ENCODE results near the gene MOGAT2. TPM values are rescaled to one million over a fixed set of nuclear protein-coding genes. Genes with fewer than 3 reads are reported as not detected.

MOGAT2 gene
- polyA plus RNA-seq, 4 donors, result 0.64 to 1.7 (median 1.6) TPM

DNA sequence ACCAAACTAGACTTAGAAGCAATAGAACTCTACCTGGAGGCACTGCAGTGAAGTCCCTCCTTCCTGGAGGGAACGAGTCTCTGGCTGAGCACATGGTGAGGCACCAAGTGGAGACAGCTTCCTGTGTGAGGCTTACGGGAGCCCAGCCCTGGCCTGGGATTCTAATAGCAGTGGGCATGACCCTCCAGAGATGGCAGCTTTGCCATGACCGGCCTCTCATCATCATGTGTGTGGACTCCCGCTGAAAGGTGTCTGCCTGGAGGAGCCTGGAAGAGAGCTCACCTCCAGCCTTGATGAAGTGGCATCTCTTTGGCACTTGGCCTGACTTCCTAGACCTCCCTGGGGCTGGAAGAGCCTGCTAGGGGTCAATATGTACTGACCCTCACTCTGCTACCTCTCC, 58.9 kb downstream of the MOGAT2 start:
- DNase-seq (ENCODE audit: low read depth in 4 of 4, low spot score in 3 of 4), result no peak

DNA sequence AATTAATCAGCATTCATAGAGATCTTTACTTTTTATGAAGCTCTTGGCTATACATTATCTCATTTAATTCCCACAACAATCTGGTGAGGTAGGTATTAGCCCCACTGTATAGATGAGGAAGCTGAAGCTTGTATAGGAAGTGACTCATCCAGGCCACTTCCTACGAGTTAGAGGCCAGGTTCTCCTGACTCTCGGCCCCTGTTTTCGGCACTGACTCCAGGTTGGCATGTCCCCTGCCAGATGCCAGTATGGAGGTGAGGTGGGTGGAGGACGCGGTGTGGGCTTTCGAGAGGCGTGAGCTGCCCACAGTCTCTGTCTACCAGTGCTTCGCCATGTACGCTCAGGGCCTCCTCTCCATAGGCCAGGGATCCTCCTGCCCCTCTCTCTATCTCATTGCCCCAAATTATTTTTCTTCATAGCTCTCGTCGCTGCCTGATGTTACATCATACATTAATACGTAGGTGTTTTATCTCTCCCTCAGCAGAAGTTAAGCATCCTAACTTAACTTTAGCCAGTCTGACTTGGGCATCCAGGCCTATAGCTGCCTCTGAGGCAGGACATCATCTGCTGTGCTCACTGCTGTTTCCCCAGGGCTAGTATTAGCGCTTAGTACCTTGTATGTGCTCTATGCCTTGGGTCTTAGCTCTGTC, 59.9 kb downstream of the MOGAT2 start:
- no peak for DNase-seq (ENCODE audit: low read depth in 4 of 4, low spot score in 3 of 4)

DNA sequence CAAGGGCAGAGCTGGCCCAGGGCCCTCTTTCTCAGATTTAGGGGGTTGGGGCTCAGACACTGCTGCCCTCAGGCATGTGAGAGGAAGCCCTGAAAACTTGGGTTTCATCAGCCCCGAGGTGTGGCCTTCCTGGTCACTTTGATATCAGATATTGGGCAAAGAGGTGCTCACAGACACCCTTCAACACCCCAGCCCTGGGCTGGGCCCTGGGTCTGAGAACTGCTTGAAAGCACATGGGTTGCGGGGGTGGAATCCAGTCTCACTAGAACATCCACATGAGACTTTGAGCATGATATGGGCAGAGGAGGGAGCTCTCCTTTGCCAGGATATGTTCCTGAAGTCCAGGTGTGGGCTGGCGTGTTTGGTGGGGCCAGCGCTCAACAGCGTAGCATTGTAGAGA, 61.3 kb downstream of the MOGAT2 start:
- no peak for DNase-seq (ENCODE audit: low read depth in 4 of 4, low spot score in 3 of 4)

DNA sequence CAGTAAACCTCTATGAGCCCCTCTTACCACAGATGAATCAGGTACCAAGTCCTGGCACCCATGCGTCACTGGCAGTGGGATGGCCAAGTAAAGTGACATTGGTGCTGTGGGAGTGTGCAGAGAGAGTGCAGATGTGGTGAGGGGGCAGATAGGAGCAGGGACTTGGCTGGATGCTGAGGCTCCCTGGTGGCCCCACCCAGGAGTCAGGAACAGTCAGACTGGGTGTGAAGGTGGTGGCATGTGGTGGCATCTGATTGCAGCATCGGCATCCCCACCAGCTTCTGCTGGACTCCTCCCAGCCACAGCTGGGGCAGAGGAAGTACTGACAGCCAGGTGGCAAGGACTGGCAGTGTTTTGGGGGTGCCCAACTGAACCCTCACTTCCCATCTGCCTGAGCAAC, 62.3 kb downstream of the MOGAT2 start:
- DNase-seq (ENCODE audit: low read depth in 4 of 4, low spot score in 3 of 4), result no peak

DNA sequence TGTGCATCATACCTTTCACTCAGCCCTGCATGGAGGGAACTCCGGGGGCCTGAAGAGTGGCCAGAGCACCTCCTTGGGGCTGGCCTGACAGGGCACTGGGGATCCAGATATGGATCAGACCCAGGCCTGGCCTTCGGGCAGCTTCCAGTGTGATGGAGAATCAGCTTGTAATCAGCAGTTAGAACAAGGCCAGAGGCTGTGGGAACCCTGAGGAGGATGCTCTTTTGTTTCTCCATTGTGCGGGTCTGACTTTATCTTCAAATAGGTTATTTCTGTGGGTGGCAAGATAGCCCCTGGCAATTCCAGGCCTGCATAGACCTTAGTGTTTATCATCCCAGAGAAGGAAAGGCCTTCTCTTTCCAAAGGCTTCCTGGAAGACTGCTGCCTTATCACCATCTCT, 63.2 kb downstream of the MOGAT2 start:
- no peak for DNase-seq (ENCODE audit: low read depth in 4 of 4, low spot score in 3 of 4)

DNA sequence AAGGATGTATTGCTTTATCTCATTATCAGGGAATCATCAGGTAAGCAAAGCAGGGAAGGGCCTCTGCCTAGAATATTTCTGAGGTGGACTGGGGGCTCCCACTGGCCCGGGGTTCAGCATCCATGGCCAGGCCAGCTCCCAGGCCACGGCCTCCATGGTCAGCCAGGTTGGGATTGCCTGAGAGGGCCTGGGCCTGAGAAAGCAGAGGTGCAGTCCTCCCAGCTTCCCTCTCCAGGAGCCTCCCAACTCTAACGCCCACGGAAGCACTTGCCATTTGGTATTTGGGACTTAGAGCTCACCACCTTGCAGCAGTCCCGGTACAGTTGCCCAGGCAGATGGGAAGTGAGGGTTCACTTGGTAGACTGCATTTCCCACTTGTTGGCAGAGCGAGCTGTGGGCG, 63.7 kb downstream of the MOGAT2 start:
- DNase-seq (ENCODE audit: low read depth in 4 of 4, low spot score in 3 of 4), result no peak

DNA sequence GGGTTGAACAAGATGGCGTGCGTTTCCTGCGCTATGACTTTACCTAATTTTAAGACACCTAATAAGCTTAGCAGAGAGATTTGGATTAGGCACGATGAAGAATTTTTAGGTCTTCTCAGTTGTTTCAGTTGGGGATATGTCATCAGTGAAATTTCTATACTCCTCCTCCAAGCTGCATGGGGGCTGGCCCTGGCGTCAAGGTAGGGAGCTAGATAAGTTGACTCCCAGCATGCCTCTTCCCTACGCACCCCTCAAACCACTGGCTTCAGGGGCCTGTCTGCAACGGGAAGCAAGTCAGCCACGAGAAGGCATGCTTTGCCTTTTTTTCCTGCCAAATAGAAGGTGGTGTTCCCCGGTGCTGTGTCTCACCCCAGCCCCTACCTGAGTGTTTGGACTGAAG, 64.2 kb downstream of the MOGAT2 start:
- DNase-seq (ENCODE audit: low read depth in 4 of 4, low spot score in 3 of 4), result no peak

Other genes starting within 250 kb of the MOGAT2 start
- 10 to 100 TPM in 2 of 4 donors, 1 to 10 TPM in 2; 7.4 to 12.2 (median 10.6) TPM for gene GDPD5, start 191.9 kb upstream of the MOGAT2 start, polyA plus RNA-seq (ENCODE audit: insufficient read length in 4 of 4)
- gene SERPINH1, start 155.6 kb upstream of the MOGAT2 start, polyA plus RNA-seq (ENCODE audit: insufficient read length in 4 of 4), result 100 to 1,000 TPM; 318 to 406 (median 346) TPM
- 10 to 100 TPM in 2 of 4 donors, 1 to 10 TPM in 2; 8.0 to 11.7 (median 9.8) TPM for gene MAP6, start 48.8 kb upstream of the MOGAT2 start, polyA plus RNA-seq (ENCODE audit: insufficient read length in 4 of 4)
- gene DGAT2, start 50.9 kb downstream of the MOGAT2 start, polyA plus RNA-seq (ENCODE audit: insufficient read length in 4 of 4), result 1 to 10 TPM; 3.5 to 5.3 (median 4.6) TPM
- gene UVRAG, start 97.4 kb downstream of the MOGAT2 start, polyA plus RNA-seq (ENCODE audit: insufficient read length in 4 of 4), result 10 to 100 TPM; 17.3 to 20.2 (median 18.0) TPM

Data from right renal pelvis (tissue), 4 donors.